ENCODE results near the gene DOK7. TPM values are rescaled to one million over a fixed set of nuclear protein-coding genes. Genes with fewer than 3 reads are reported as not detected.

DOK7 gene
- total RNA-seq, 1 donor from 2014 or later: not detected

GRCh38 chr4:3447431-3448395 is 15.4 kb upstream of the DOK7 start:
- no peak for TF ChIP-seq CTCF (conservative IDR thresholded peaks at IDR 0.05)
- H3K36me3 Mint-ChIP-seq (ENCODE audit: low read depth): no peaks in the 10 kb centered on the region
- no peak overlapping the region for H3K27ac Mint-ChIP-seq (ENCODE audit: unreplicated experiment)
- no peak overlapping the region for H3K4me3 Mint-ChIP-seq
- DNase-seq (ENCODE audit: low read depth, low spot score): no peak
- H3K4me1 Mint-ChIP-seq: no peaks in the 10 kb centered on the region
- H3K9me3 Mint-ChIP-seq: no peaks in the 10 kb centered on the region
- H3K27me3 Mint-ChIP-seq (ENCODE audit: low read depth): no peaks in the 10 kb centered on the region

GRCh38 chr4:3449047-3449573 is 14.0 kb upstream of the DOK7 start:
- Mint-ChIP-seq H3K27ac (ENCODE audit: unreplicated experiment) (no peak overlapping the region), H3K9me3 (no peaks in the 10 kb centered on the region), H3K4me1 (no peaks in the 10 kb centered on the region), H3K36me3 (ENCODE audit: low read depth) (no peaks in the 10 kb centered on the region), H3K4me3 (no peak overlapping the region), H3K27me3 (ENCODE audit: low read depth) (no peaks in the 10 kb centered on the region)
- no peak for DNase-seq (ENCODE audit: low read depth, low spot score)
- TF ChIP-seq CTCF (conservative IDR thresholded peaks at IDR 0.05): no peak

DNA sequence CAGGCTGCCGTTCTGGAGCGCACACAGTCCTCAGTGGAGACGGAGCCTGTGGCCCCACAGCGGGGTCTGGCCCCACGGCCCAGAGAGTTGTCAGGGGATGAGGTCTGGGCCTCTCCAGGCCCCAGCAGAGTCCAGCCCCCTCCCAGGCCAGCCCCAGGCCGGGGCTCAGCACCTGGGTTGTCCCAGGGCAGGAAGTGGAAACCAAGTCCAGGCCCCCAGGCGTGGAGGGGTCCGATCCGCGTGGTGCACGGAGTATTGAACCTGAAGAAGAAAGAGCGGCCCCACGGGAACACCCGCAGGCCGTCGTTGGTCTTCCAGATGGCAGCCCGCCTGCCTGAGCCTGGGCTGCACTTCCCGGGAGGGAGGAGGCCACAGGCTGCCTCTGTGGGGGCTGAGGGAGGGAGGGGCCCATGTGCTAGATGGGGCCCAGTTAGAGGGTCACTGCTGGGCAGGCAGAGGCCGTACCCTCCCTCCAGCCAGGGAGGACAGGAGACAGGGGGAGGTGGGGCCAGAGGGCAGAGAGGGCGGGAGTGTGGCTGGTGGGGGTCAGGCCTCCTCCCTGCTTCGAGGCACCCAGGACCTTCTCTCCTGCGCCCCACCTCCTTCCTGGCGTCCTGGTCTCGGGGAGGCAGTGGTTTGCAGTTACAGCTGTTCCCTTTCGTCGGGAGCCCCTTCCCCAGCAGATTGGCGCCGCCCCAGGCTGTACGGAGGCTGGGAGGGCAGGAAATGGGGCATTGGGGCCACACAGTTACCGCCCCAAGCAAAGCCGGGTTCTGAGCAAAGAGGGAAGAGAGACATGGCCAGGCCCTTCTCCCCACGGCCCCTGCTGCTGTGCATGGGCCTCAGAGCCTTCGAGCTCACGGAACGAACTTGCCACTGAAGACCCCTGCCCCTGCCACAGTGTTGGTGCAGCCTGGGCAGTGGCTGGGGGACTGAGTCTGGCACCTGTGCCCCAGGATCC is 13.3 kb upstream of the DOK7 start:
- Mint-ChIP-seq H3K4me3 (no peak overlapping the region), H3K27ac (ENCODE audit: unreplicated experiment) (no peak overlapping the region), H3K9me3 (no peaks in the 10 kb centered on the region), H3K27me3 (ENCODE audit: low read depth) (no peaks in the 10 kb centered on the region), H3K36me3 (ENCODE audit: low read depth) (no peaks in the 10 kb centered on the region), H3K4me1 (no peaks in the 10 kb centered on the region)
- TF ChIP-seq CTCF (conservative IDR thresholded peaks at IDR 0.05): no peak
- DNase-seq (ENCODE audit: low read depth, low spot score): no peak

GRCh38 chr4:3450643-3451042 is 12.5 kb upstream of the DOK7 start:
- peaks cover 7% of the 10 kb centered on the region for H3K9me3 Mint-ChIP-seq
- no peak overlapping the region for H3K27ac Mint-ChIP-seq (ENCODE audit: unreplicated experiment)
- TF ChIP-seq CTCF (conservative IDR thresholded peaks at IDR 0.05): no peak
- no peaks in the 10 kb centered on the region for H3K4me1 Mint-ChIP-seq
- peaks cover 2% of the 10 kb centered on the region for H3K27me3 Mint-ChIP-seq (ENCODE audit: low read depth)
- no peak overlapping the region for H3K4me3 Mint-ChIP-seq
- peaks cover 2% of the 10 kb centered on the region for H3K36me3 Mint-ChIP-seq (ENCODE audit: low read depth)
- no peak for DNase-seq (ENCODE audit: low read depth, low spot score)

- TF ChIP-seq CTCF (conservative IDR thresholded peaks at IDR 0.05): no peak
- Mint-ChIP-seq H3K9me3 (peaks cover 8% of the 10 kb centered on the region), H3K27me3 (ENCODE audit: low read depth) (peaks cover 2% of the 10 kb centered on the region), H3K27ac (ENCODE audit: unreplicated experiment) (no peak overlapping the region), H3K4me3 (no peak overlapping the region), H3K4me1 (no peaks in the 10 kb centered on the region), H3K36me3 (ENCODE audit: low read depth) (peaks cover 2% of the 10 kb centered on the region)
- DNase-seq (ENCODE audit: low read depth, low spot score): no peak
These were observed 11.2 kb upstream of the DOK7 start for GRCh38 chr4:3451956-3452355.

Data from neural crest cell (in vitro differentiated cells).